Epithelial cell of proximal tubule (primary cell): ENCODE measurements around the gene MMEL1. TPM values are rescaled to one million over a fixed set of nuclear protein-coding genes. Genes with fewer than 3 reads are reported as not detected.

Experiments used
- DNase-seq: peaks from one replicate; pipeline ENCODE4 v3.0.0-alpha.2; 2011; ENCODE audit warnings: low read depth
- H3K4me3 ChIP-seq: 2 replicates; pipeline ENCODE4 v1.5.1; 2011; ENCODE audit warnings: low read depth, mild to moderate bottlenecking, low read length
- total RNA-seq: library from RNA; depleted of rRNA; stranded (reverse); fragments of >200 nt; gene quantifications from 2 replicates; pipeline ENCODE4 v1.2.3, GENCODE V29; 2015
- TF ChIP-seq, protein P1 (sequence below): conservative IDR thresholded peaks from 2 replicates; pipeline ENCODE4 v1.5.1; 2012; ENCODE audit warnings: low read depth, mild to moderate bottlenecking, low read length

MMEL1 gene
- total RNA-seq, 1 donor from 2014 or later, result not detected

GRCh38 chr1:2639203-2639602, 6.4 kb upstream of the MMEL1 start:
- no peak for DNase-seq
- TF ChIP-seq, protein P1, sequence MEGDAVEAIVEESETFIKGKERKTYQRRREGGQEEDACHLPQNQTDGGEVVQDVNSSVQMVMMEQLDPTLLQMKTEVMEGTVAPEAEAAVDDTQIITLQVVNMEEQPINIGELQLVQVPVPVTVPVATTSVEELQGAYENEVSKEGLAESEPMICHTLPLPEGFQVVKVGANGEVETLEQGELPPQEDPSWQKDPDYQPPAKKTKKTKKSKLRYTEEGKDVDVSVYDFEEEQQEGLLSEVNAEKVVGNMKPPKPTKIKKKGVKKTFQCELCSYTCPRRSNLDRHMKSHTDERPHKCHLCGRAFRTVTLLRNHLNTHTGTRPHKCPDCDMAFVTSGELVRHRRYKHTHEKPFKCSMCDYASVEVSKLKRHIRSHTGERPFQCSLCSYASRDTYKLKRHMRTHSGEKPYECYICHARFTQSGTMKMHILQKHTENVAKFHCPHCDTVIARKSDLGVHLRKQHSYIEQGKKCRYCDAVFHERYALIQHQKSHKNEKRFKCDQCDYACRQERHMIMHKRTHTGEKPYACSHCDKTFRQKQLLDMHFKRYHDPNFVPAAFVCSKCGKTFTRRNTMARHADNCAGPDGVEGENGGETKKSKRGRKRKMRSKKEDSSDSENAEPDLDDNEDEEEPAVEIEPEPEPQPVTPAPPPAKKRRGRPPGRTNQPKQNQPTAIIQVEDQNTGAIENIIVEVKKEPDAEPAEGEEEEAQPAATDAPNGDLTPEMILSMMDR, result no peak
- H3K4me3 ChIP-seq, result no peak overlapping the region

DNA sequence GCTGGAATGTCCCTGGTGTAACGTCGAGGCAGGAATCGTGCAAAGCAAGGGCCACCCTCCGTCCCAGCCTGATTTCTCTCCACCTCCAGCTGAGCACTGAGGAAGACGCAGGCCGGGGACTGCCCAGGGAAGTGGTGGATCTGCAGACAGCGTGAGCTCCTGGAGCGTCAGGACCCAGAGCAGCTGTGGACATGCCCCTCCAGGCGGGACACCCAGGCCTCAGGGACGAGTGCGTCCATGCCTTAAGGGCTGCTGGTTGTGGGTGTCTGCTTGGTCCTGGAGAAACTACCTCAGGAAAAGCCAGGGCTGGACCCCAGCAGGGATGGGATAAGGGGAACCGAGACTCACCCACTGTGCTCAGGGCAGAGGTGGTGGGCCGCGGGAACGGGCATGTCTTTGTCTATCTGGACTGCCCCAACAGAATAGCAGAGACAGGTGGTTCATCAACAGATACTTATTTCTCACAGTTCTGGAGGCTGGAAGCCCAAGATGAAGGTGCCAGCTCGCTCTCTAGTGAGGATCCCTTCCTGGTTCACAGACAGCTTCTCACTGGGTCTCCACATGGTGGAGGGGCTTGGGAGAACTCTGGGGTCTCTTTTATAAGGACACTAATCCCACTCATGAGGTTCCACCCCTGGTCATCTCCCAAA, 5.8 kb upstream of the MMEL1 start:
- TF ChIP-seq, protein P1, result no peak
- no peak overlapping the region for H3K4me3 ChIP-seq
- DNase-seq, result no peak

GRCh38 chr1:2637442-2638145, 4.8 kb upstream of the MMEL1 start:
- TF ChIP-seq, protein P1, result no peak
- H3K4me3 ChIP-seq, result no peak overlapping the region
- DNase-seq, result no peak

DNA sequence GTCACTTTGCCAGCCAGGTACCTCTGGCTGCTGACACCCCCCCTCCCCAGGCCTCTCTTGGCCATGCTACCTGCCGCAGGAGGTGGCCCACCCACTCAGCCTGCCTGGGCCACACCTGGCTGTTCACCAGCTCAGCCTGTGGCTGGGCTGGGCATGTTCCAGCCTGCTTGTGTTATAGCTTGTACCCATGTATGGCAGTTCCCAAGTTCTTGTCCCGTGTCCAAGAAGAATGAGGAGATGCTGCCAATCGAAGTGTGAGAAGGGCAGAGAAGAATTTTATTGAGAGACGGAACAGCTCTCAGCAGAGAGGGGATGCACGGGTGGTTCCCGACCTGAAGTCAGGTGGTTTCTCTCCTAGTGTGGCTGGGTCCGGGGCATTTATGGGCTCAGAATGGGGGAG, 3.9 kb upstream of the MMEL1 start:
- no peak for DNase-seq
- H3K4me3 ChIP-seq, result no peak overlapping the region

GRCh38 chr1:2635361-2636010, 2.7 kb upstream of the MMEL1 start:
- DNase-seq, result no peak
- TF ChIP-seq, protein P1, result no peak
- H3K4me3 ChIP-seq, result no peak overlapping the region

More for the DNA sequence above, 3.9 kb upstream of the MMEL1 start:
- TF ChIP-seq, protein P1, result no peak

GRCh38 chr1:2633936-2634491, 1.2 kb upstream of the MMEL1 start:
- DNase-seq, result no peak
- no peak overlapping the region for H3K4me3 ChIP-seq
- TF ChIP-seq, protein P1, result no peak
